Sigmoid colon (tissue), 4 donors: ENCODE measurements around the gene MSTN.

Experiments used
- EP300 ChIP-seq, 4 donors: sonication (generic); formaldehyde crosslinking; IDR thresholded peaks; one replicate each; pipeline ENCODE4 v1.6.1; 2017; ENCODE audit warnings: antibody characterized with exemption in 4 of 4
- POLR2A ChIP-seq, 2 donors: fragments of 450-650 bp; IDR thresholded peaks; one replicate each; pipeline ENCODE4 v1.6.1; 2016; ENCODE audit warnings: antibody characterized with exemption in 2 of 2, mild to moderate bottlenecking in 2 of 2, moderate library complexity in 2 of 2
- POLR2AphosphoS5 ChIP-seq, 4 donors: sonication (generic); formaldehyde crosslinking; IDR thresholded peaks; one replicate each; pipeline ENCODE4 v1.6.1; 2017; ENCODE audit warnings: antibody characterized with exemption in 4 of 4
- TF ChIP-seq, protein P1 (sequence below), 4 experiments: fragments of 450-650 bp in 3 of 4; fragments of 200-600 bp in 1 of 4; IDR thresholded peaks; one replicate each; pipeline ENCODE4 v1.5.1; 2016 to 2019; ENCODE audit warnings: antibody characterized with exemption in 4 of 4, mild to moderate bottlenecking in 3 of 4, moderate library complexity in 2 of 4

- TF ChIP-seq POLR2AphosphoS5 (IDR thresholded peaks at IDR 0.05) (no peak), POLR2A (IDR thresholded peaks at IDR 0.05) (no peak), EP300 (IDR thresholded peaks at IDR 0.05) (no peak)
- TF ChIP-seq, protein P1, sequence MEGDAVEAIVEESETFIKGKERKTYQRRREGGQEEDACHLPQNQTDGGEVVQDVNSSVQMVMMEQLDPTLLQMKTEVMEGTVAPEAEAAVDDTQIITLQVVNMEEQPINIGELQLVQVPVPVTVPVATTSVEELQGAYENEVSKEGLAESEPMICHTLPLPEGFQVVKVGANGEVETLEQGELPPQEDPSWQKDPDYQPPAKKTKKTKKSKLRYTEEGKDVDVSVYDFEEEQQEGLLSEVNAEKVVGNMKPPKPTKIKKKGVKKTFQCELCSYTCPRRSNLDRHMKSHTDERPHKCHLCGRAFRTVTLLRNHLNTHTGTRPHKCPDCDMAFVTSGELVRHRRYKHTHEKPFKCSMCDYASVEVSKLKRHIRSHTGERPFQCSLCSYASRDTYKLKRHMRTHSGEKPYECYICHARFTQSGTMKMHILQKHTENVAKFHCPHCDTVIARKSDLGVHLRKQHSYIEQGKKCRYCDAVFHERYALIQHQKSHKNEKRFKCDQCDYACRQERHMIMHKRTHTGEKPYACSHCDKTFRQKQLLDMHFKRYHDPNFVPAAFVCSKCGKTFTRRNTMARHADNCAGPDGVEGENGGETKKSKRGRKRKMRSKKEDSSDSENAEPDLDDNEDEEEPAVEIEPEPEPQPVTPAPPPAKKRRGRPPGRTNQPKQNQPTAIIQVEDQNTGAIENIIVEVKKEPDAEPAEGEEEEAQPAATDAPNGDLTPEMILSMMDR (IDR thresholded peaks at IDR 0.05): no peak
Measured at GRCh38 chr2:190052307-190052706, 10.2 kb downstream of the MSTN start.
